Measurements from ENCODE around the gene SLC66A2. TPM values are rescaled to one million over a fixed set of nuclear protein-coding genes. Genes with fewer than 3 reads are reported as not detected.
"Not testable (repeated sequence)": the region's sequence is repeated elsewhere in the genome, so short reads cannot be mapped to it uniquely, and the experiment has no call there.

Gene SLC66A2
- total RNA-seq, 1 experiment from 2014 or later: 30.5 TPM

GRCh38 chr18:79868811-79869541 is 82.5 kb downstream of the SLC66A2 start:
- no peak for DNase-seq (ENCODE audit: low read depth)

DNA sequence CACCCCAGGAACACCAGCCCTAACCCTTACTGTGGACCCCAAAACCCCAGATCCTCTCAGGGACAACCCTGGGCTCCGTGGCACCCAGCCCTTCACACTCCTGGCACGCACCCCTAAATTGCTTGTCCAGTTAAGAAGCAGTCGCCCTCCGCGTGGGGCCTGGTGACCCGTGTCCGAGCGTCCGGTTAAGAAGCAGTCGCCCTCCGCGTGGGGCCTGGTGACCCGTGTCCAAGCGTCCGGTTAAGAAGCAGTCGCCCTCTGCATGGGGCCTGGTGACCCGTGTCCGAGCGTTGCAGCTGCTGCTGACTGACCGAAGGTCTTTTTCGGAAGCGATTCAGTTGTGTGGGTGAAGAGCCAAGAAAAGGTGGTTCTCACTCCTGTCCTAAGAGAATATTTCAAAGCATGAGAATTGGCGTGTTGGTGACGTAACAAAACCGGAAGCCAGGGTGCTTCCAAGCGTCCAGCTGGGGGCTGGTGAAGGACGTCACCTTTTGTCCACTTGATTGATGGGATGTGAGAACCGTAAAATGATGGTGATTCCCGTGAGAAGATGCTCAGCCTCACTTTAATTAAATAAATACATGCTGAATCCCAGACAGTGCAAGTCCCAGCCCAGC is 83.2 kb downstream of the SLC66A2 start:
- DNase-seq (ENCODE audit: low read depth): no peak

DNA sequence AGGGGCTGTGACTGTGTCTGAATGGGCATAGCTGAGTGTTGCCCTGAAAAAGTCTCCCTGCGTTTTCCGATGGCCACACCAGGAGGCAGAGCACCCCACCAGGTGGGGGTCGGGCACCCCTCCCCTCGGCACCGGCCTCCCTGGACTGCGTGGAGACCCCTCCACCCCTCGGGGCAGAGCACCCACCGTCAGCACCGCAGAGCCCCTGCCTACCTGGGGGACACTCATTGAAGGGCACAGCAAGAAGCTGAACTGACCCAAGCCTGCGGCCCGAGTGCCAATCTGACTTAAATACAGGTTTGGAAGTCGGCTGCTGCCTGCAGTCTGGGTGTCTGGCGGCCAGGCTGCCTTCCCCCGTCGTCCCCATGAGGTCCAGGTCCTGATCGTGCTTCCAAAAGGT is 83.8 kb downstream of the SLC66A2 start:
- no peak for DNase-seq (ENCODE audit: low read depth)

GRCh38 chr18:79866889-79867574 is 84.4 kb downstream of the SLC66A2 start:
- DNase-seq (ENCODE audit: low read depth): peak; percentile 51

DNA sequence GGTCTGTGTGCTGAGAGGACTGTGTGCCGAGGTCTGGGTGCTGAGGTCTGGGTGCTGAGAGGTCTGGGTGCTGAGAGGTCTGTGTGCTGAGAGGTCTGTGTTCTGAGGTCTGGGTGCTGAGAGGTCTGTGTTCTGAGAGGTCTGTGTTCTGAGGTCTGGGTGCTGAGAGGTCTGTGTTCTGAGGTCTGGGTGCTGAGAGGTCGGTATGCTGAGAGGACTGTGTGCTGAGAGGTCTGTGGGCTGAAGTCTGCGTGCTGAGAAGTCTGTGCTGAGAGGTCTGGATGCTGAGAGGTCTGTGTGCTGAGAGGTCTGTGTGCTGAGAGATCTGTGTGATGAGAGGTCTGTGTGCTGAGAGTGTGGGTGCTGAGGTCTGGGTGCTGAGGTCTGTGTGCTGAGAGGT is 85.5 kb downstream of the SLC66A2 start:
- not testable (repeated sequence) for DNase-seq (ENCODE audit: low read depth)

GRCh38 chr18:79864955-79865354 is 86.5 kb downstream of the SLC66A2 start:
- not testable (repeated sequence) for DNase-seq (ENCODE audit: low read depth)

DNA sequence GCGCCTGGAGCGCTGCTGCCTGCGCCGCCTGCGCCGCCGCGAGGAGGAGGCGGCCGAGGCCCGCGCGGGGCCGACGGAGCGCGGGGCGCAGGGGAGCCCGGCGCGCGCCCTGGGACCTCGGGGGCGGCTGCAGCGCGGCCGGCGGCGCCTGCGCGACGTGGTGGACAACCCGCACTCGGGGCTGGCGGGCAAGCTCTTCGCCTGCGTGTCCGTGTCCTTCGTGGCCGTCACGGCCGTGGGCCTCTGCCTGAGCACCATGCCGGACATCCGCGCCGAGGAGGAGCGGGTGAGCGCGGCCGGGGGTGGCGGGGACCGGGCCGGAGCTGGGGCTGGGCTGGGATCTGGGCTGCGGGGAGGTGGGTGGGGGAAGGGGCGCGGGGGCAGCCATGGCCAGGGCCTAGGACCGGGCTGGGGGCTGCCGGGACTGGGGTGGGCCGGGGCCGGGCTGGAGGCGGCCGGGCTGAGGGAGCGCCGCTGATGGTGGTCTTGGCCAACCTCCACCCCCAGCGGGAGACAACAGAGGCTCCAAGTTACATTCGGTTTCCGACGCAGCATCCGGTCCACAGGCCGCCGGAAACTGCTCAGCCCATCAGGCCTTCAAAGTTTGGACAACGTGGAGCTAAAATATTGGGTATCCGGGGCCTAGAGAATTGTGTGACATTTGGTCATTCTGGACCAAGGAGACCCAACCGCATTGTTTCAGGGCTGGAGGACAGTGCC is 87.3 kb downstream of the SLC66A2 start:
- DNase-seq (ENCODE audit: low read depth): no peak

- DNase-seq (ENCODE audit: low read depth): no peak
These were observed 88.1 kb downstream of the SLC66A2 start for GRCh38 chr18:79863161-79864005.

DNA sequence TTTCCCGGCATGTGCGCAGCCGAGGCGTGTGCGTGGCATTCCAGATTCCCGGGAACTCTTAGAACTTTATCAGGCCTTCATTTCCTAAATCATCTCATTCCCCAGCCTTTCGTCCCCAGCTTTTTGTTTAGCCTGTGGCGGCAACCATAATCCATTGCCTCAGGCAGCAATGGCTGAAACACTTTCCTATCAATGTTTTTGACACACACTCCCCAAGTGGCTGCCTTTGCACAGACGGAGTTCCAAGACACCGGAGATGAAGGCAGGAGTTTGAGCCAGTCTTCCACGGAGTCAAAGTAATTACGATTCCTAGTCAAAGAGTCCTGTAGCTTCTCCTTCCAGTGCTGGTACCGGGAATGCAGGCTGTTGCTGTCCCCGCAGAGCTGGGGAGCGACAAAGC is 88.9 kb downstream of the SLC66A2 start:
- DNase-seq (ENCODE audit: low read depth): no peak

GRCh38 chr18:79861687-79862086 is 89.8 kb downstream of the SLC66A2 start:
- DNase-seq (ENCODE audit: low read depth): no peak

- no peak for DNase-seq (ENCODE audit: low read depth)
These were observed 92.1 kb downstream of the SLC66A2 start for GRCh38 chr18:79859314-79859713.

GRCh38 chr18:79857082-79857671 is 94.3 kb downstream of the SLC66A2 start:
- DNase-seq (ENCODE audit: low read depth): peak; percentile 59

DNA sequence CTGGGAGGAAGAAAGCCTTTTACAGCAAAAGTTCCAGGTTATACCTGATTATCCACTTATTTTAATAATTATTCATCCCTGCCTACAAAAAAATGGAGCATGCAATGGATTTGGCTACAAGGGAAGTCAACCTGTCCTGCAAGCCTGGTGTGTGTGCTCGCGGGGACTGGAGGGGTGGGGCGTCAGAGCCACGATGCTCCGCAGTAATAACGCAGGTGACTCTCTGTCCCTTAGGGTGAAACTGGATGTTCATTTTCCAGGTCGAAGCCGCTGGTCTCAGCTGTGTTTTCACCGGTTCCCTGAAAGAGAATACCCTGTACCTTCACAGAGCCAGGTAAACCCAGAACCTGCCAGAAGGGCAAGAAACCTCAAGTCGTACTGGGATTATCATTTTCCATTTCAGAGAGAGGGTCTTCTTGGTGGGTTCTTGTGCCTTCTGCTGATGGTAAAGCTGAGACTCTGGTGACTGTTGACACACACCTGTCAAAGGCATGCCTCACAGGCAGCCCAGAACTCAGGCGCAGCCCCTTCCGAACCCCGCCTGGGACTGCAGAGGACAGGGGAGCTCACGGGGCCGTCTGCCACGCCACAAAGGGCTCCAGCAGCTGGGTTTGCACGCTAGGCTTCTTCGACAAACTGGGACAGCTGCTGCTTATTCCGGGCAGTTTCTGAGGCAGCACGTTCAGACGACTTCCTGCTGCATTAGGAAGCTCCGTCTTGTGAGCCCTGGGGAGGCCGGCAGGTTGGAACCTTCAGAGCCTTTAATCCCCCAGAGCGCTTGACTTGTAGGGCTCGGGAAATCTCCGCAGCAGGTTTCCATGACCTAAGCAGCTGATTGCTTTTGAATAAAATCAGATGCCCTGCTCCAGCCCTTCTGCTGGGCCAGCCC is 95.1 kb downstream of the SLC66A2 start:
- DNase-seq (ENCODE audit: low read depth): peak; percentile 57

DNA sequence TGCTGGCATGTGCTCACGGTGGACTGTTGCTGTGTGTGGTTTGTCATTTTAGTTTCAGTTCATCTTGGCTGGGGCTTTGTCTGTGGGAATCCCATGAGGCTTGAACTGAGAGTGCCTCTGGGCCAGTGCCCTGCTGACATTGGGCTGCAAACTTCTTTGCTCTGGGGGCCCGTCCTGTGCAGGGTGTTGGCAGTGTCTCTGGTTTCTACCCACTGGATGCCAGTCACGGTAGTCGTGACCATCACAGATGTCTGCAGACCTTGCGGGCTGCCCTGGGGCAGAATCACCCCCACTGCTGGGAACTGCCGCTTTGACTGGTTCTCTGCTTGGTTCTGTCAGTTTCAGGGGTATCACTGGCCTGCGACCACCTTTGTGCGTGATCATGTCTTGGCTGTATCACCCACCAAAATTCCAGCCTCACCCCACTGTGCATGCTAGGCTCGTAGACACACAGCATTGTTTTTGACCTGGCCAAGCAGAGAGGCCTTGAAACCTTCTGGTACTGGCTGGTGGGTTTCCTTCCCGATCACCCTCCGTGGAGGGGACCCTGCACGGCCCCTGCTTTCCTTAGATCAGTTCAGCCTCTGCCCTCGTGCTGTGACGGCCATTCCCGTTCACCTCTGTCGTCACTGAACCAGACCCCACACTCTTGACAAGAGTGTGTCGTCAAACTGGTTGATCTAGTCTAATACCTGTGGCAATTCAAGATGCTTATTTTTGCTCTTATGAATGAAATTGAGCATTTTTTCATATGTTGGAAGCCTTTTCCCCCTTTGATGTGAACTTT is 96.1 kb downstream of the SLC66A2 start:
- DNase-seq (ENCODE audit: low read depth): peak; percentile 57

DNA sequence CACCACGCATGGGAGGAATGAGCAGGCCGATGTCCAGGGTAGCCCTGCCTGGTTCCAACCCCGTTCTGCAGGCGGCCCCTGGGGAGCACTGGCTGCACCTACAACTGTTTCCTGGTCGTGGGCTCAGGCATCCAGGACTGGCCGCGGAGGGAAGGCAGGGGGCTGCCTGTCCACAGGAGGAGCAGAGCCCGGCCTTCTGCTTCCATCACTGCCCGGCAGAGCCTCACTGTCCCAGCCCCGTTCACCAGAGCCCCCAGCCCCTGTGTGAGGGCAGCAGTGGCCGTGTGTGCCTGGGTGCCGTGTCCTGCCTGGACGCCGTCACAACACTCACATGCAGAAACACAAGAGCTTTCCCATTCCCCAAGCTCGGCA is 97.5 kb downstream of the SLC66A2 start:
- no peak for DNase-seq (ENCODE audit: low read depth)

GRCh38 chr18:79853303-79853992 is 98.0 kb downstream of the SLC66A2 start:
- DNase-seq (ENCODE audit: low read depth): no peak

- DNase-seq (ENCODE audit: low read depth): no peak
These were observed 98.7 kb downstream of the SLC66A2 start for GRCh38 chr18:79852561-79853302.

All from M059J (cell line).